Kidney (tissue), 14 donors: ENCODE data around the gene ABHD11. TPM values are rescaled to one million over a fixed set of nuclear protein-coding genes. Genes with fewer than 3 reads are reported as not detected.
A peak's percentile ranks its signal among the peaks of the same experiment; 100 is the strongest.
"Not testable (repeated sequence)": the region's sequence is repeated elsewhere in the genome, so short reads cannot be mapped to it uniquely, and the experiment has no call there.

Experiments used
- DNase-seq, 5 donors: peaks; one replicate each; pipeline ENCODE4 v3.0.0-alpha.2; 2013 to 2020
- FAIRE-seq: peaks from 2 replicates; lab custom pipeline; 2012; peaks lifted over from hg19 to GRCh38; lab: Jason Lieb, UNC
- H3K27ac ChIP-seq, 2 donors: one replicate each; pipeline ENCODE4 v1.7.0; 2013; ENCODE audit warnings: low read depth in 2 of 2, low read length in 2 of 2, inconsistent platforms in 1 of 2
- H3K27me3 ChIP-seq: one replicate; pipeline ENCODE4 v1.7.1; 2013; ENCODE audit warnings: low read length, inconsistent platforms; ENCODE audit not compliant: control insufficient read depth, insufficient read depth
- H3K36me3 ChIP-seq, 3 donors: one replicate each; pipeline versions ENCODE4 v1.7.0 to v1.7.1; 2013; ENCODE audit warnings: low read length in 3 of 3, control low read depth in 1 of 3, inconsistent platforms in 1 of 3; ENCODE audit not compliant: insufficient read depth in 3 of 3, control insufficient read depth in 2 of 3
- H3K4me1 ChIP-seq, 3 donors: one replicate each; pipeline versions ENCODE4 v1.7.0 to v1.7.1; 2013; ENCODE audit warnings: low read length in 3 of 3, inconsistent platforms in 1 of 3, low read depth in 1 of 3; ENCODE audit not compliant: control insufficient read depth in 2 of 3, insufficient read depth in 2 of 3
- H3K4me3 ChIP-seq, 3 donors: one replicate each; pipeline versions ENCODE4 v1.7.0 to v1.8.1; 2013; ENCODE audit warnings: low read length in 3 of 3, control low read depth in 1 of 3, inconsistent platforms in 1 of 3
- H3K9ac ChIP-seq, 3 donors: one replicate each; pipeline versions ENCODE4 v1.7.0 to v1.7.1; 2013; ENCODE audit warnings: low read length in 3 of 3, control low read depth in 1 of 3, inconsistent platforms in 1 of 3
- H3K9me3 ChIP-seq, 3 donors: one replicate each; pipeline versions ENCODE4 v1.7.0 to v1.7.1; 2013; ENCODE audit warnings: low read length in 3 of 3, control low read depth in 1 of 3, inconsistent platforms in 1 of 3; ENCODE audit not compliant: control insufficient read depth in 2 of 3, insufficient read depth in 1 of 3
- CTCF ChIP-seq: IDR thresholded peaks from 3 replicates; pipeline ENCODE4 v1.5.1; 2012; ENCODE audit warnings: mild to moderate bottlenecking, moderate library complexity, borderline replicate concordance; ENCODE audit not compliant: insufficient read depth; ENCODE audit errors: extremely low read depth
- intact Hi-C: fragments of 100-400 bp; cut with DNase I; formaldehyde crosslinking; loops from one replicate; pipeline ENCODE4 v1.11.1; 2022
- polyA plus RNA-seq: library from polyadenylated mRNA; stranded (reverse); fragments of 350-450 nt; fragmentation: Illumina TruSeq; extraction: RNeasy Lipid Tissue Mini Kit (QIAGEN cat#74804); gene quantifications from one replicate; pipeline ENCODE4 v1.2.3, GENCODE V29; 2014; ENCODE audit warnings: low read depth, low replicate concordance; ENCODE audit not compliant: insufficient read depth
- total RNA-seq: library from RNA; stranded (reverse); fragmentation: NEBNext Ultra II Directional; extraction: Animal tissue kit (Norgen Biotek cat#: 25700); gene quantifications from one replicate; pipeline ENCODE4 v1.2.1, GENCODE V29; 2021
- donor health status: control.
- donor health status: control.
- donor health status: control.
- donor health status: control.
- donor health status: control.
- donor health status: DM: yes; HTN: yes; CAD: no.
- donor health status: Normal renal cell carcinoma (clear cell type).

Gene ABHD11
- total and polyA plus RNA-seq, 2 donors from 2014 or later: 55.3 to 95.7 TPM

GRCh38 chr7:73715648-73716317 lies 22.8 kb downstream of the ABHD11 start:
- intact Hi-C loops: loop anchor here (5.0 kb wide), 1 partner anchor 108 kb away; no protein-coding TSS in a partner anchor
- H3K4me3 ChIP-seq: no peak overlapping the region
- DNase-seq (peak in 4 of 5 donors; percentile 78 to 83 (median 80)), FAIRE-seq (no peak)
- H3K4me1 ChIP-seq: peaks cover 0 to 8% (median 0%) of the 10 kb centered on the region in 3 donors
- H3K36me3 ChIP-seq: no peaks in the 10 kb centered on the region
- TF ChIP-seq CTCF: no peak
- H3K9ac ChIP-seq: no peak overlapping the region
- no peaks in the 10 kb centered on the region for H3K27me3 ChIP-seq
- H3K27ac ChIP-seq: no peak overlapping the region
- H3K9me3 ChIP-seq: no peaks in the 10 kb centered on the region

GRCh38 chr7:73713319-73713718 lies 25.3 kb downstream of the ABHD11 start:
- H3K4me1 ChIP-seq, FAIRE-seq, H3K27ac ChIP-seq, H3K4me3 ChIP-seq, H3K27me3 ChIP-seq, H3K9ac ChIP-seq, DNase-seq, H3K9me3 ChIP-seq, intact Hi-C loops, H3K36me3 ChIP-seq: not testable (repeated sequence)

- TF ChIP-seq CTCF: no peak
- DNase-seq: no peak
- Histone ChIP-seq H3K36me3 (no peaks in the 10 kb centered on the region), H3K27ac (no peak overlapping the region), H3K4me1 (peaks cover 0 to 1% (median 0%) of the 10 kb centered on the region in 3 donors), H3K27me3 (no peaks in the 10 kb centered on the region), H3K4me3 (no peak overlapping the region), H3K9me3 (no peaks in the 10 kb centered on the region), H3K9ac (no peak overlapping the region)
- no peak for FAIRE-seq
- intact Hi-C loops: no loop called here
Measured at GRCh38 chr7:73712773-73713172, 25.8 kb downstream of the ABHD11 start.

- intact Hi-C loops: no loop called here
- H3K9me3 ChIP-seq: no peaks in the 10 kb centered on the region
- no peak overlapping the region for H3K9ac ChIP-seq
- no peak for DNase-seq
- no peak for FAIRE-seq
- H3K27ac ChIP-seq: no peak overlapping the region
- H3K36me3 ChIP-seq: no peaks in the 10 kb centered on the region
- no peak for TF ChIP-seq CTCF
- no peaks in the 10 kb centered on the region for H3K4me1 ChIP-seq
- H3K4me3 ChIP-seq: no peak overlapping the region
- no peaks in the 10 kb centered on the region for H3K27me3 ChIP-seq
Measured at GRCh38 chr7:73708961-73709549, 29.5 kb downstream of the ABHD11 start.
